ENCODE data around the gene MILR1.

MILR1 gene

GRCh38 chr17:64496786-64497564, 48.1 kb downstream of the MILR1 start, which contains the start of gene POLG2:
TSS of gene POLG2 (minus strand) at chr17:64497054. CDS start at chr17:64496968, 86 bp downstream.
- Histone ChIP-seq H3K9ac (ENCODE audit: low read depth, low read length) (peak within 1 kb of the TSS; percentile 84), H3K36me3 (ENCODE audit: control insufficient read depth, insufficient read depth, low read length) (peaks cover 67% of the 10 kb centered on the region), H3K27ac (ENCODE audit: low read depth, low read length) (peak within 1 kb of the TSS; percentile 95), H3K27me3 (ENCODE audit: control insufficient read depth, insufficient read depth, low read length) (no peaks in the 10 kb centered on the region), H3K4me1 (ENCODE audit: control insufficient read depth, insufficient read depth, low read length) (peaks cover 5% of the 10 kb centered on the region; the same call in 1 of the 2 replicates), H3K9me3 (ENCODE audit: control insufficient read depth, insufficient read depth, low read length) (peaks cover 3% of the 10 kb centered on the region; the same call in 1 of the 2 replicates), H3K4me3 (ENCODE audit: low read depth, low read length) (peak within 1 kb of the TSS; percentile 94)

GRCh38 chr17:64497565-64498035, 48.7 kb downstream of the MILR1 start:
- H3K4me1 ChIP-seq (ENCODE audit: control insufficient read depth, insufficient read depth, low read length) = peaks cover 5% of the 10 kb centered on the region; the same call in 1 of the 2 replicates
- H3K27ac ChIP-seq (ENCODE audit: low read depth, low read length) = peak overlapping the region; percentile 95
- no peaks in the 10 kb centered on the region for H3K9me3 ChIP-seq (ENCODE audit: control insufficient read depth, insufficient read depth, low read length)
- H3K36me3 ChIP-seq (ENCODE audit: control insufficient read depth, insufficient read depth, low read length) = peaks cover 67% of the 10 kb centered on the region
- H3K4me3 ChIP-seq (ENCODE audit: low read depth, low read length) = peak overlapping the region; percentile 94
- peak overlapping the region; percentile 84 for H3K9ac ChIP-seq (ENCODE audit: low read depth, low read length)
- no peaks in the 10 kb centered on the region for H3K27me3 ChIP-seq (ENCODE audit: control insufficient read depth, insufficient read depth, low read length)

GRCh38 chr17:64498308-64499203, 49.6 kb downstream of the MILR1 start:
- Histone ChIP-seq H3K4me3 (ENCODE audit: low read depth, low read length) (peak overlapping the region; percentile 94), H3K36me3 (ENCODE audit: control insufficient read depth, insufficient read depth, low read length) (peaks cover 70% of the 10 kb centered on the region), H3K9ac (ENCODE audit: low read depth, low read length) (no peak overlapping the region), H3K4me1 (ENCODE audit: control insufficient read depth, insufficient read depth, low read length) (peaks cover 5% of the 10 kb centered on the region; the same call in 1 of the 2 replicates), H3K27me3 (ENCODE audit: control insufficient read depth, insufficient read depth, low read length) (no peaks in the 10 kb centered on the region), H3K9me3 (ENCODE audit: control insufficient read depth, insufficient read depth, low read length) (no peaks in the 10 kb centered on the region), H3K27ac (ENCODE audit: low read depth, low read length) (peak overlapping the region; percentile 95)

GRCh38 chr17:64499805-64500486, 51.0 kb downstream of the MILR1 start:
- H3K9ac ChIP-seq (ENCODE audit: low read depth, low read length) = no peak overlapping the region
- no peaks in the 10 kb centered on the region for H3K27me3 ChIP-seq (ENCODE audit: control insufficient read depth, insufficient read depth, low read length)
- no peaks in the 10 kb centered on the region for H3K9me3 ChIP-seq (ENCODE audit: control insufficient read depth, insufficient read depth, low read length)
- H3K27ac ChIP-seq (ENCODE audit: low read depth, low read length) = peak overlapping the region; percentile 53
- H3K4me1 ChIP-seq (ENCODE audit: control insufficient read depth, insufficient read depth, low read length) = peaks cover 12% of the 10 kb centered on the region; the same call in 1 of the 2 replicates
- no peak overlapping the region for H3K4me3 ChIP-seq (ENCODE audit: low read depth, low read length)
- H3K36me3 ChIP-seq (ENCODE audit: control insufficient read depth, insufficient read depth, low read length) = peaks cover 74% of the 10 kb centered on the region

- H3K4me3 ChIP-seq (ENCODE audit: low read depth, low read length) = no peak overlapping the region
- peaks cover 12% of the 10 kb centered on the region; the same call in 1 of the 2 replicates for H3K4me1 ChIP-seq (ENCODE audit: control insufficient read depth, insufficient read depth, low read length)
- H3K9ac ChIP-seq (ENCODE audit: low read depth, low read length) = no peak overlapping the region
- H3K9me3 ChIP-seq (ENCODE audit: control insufficient read depth, insufficient read depth, low read length) = no peaks in the 10 kb centered on the region
- peak overlapping the region; percentile 53 for H3K27ac ChIP-seq (ENCODE audit: low read depth, low read length)
- no peaks in the 10 kb centered on the region for H3K27me3 ChIP-seq (ENCODE audit: control insufficient read depth, insufficient read depth, low read length)
- peaks cover 75% of the 10 kb centered on the region for H3K36me3 ChIP-seq (ENCODE audit: control insufficient read depth, insufficient read depth, low read length)
Observed at GRCh38 chr17:64500487-64500859, 51.6 kb downstream of the MILR1 start.

- H3K9ac ChIP-seq (ENCODE audit: low read depth, low read length) = no peak overlapping the region
- peaks cover 75% of the 10 kb centered on the region for H3K36me3 ChIP-seq (ENCODE audit: control insufficient read depth, insufficient read depth, low read length)
- no peak overlapping the region for H3K4me3 ChIP-seq (ENCODE audit: low read depth, low read length)
- H3K27me3 ChIP-seq (ENCODE audit: control insufficient read depth, insufficient read depth, low read length) = no peaks in the 10 kb centered on the region
- peaks cover 12% of the 10 kb centered on the region; the same call in 1 of the 2 replicates for H3K4me1 ChIP-seq (ENCODE audit: control insufficient read depth, insufficient read depth, low read length)
- H3K27ac ChIP-seq (ENCODE audit: low read depth, low read length) = no peak overlapping the region
- no peaks in the 10 kb centered on the region for H3K9me3 ChIP-seq (ENCODE audit: control insufficient read depth, insufficient read depth, low read length)
Observed at GRCh38 chr17:64500862-64501765, 52.2 kb downstream of the MILR1 start.

GRCh38 chr17:64502021-64502420, 53.1 kb downstream of the MILR1 start:
- Histone ChIP-seq H3K36me3 (ENCODE audit: control insufficient read depth, insufficient read depth, low read length) (peaks cover 75% of the 10 kb centered on the region), H3K9me3 (ENCODE audit: control insufficient read depth, insufficient read depth, low read length) (no peaks in the 10 kb centered on the region), H3K4me1 (ENCODE audit: control insufficient read depth, insufficient read depth, low read length) (peaks cover 12% of the 10 kb centered on the region; the same call in 1 of the 2 replicates), H3K27me3 (ENCODE audit: control insufficient read depth, insufficient read depth, low read length) (no peaks in the 10 kb centered on the region), H3K4me3 (ENCODE audit: low read depth, low read length) (no peak overlapping the region), H3K9ac (ENCODE audit: low read depth, low read length) (no peak overlapping the region), H3K27ac (ENCODE audit: low read depth, low read length) (peak overlapping the region; percentile 32)

- no peaks in the 10 kb centered on the region for H3K27me3 ChIP-seq (ENCODE audit: control insufficient read depth, insufficient read depth, low read length)
- peak overlapping the region; percentile 2 for H3K27ac ChIP-seq (ENCODE audit: low read depth, low read length)
- H3K4me3 ChIP-seq (ENCODE audit: low read depth, low read length) = no peak overlapping the region
- H3K9me3 ChIP-seq (ENCODE audit: control insufficient read depth, insufficient read depth, low read length) = no peaks in the 10 kb centered on the region
- peaks cover 73% of the 10 kb centered on the region for H3K36me3 ChIP-seq (ENCODE audit: control insufficient read depth, insufficient read depth, low read length)
- no peak overlapping the region for H3K9ac ChIP-seq (ENCODE audit: low read depth, low read length)
- peaks cover 12% of the 10 kb centered on the region; the same call in 1 of the 2 replicates for H3K4me1 ChIP-seq (ENCODE audit: control insufficient read depth, insufficient read depth, low read length)
Observed at GRCh38 chr17:64502809-64503208, 53.9 kb downstream of the MILR1 start.

- no peak overlapping the region for H3K4me3 ChIP-seq (ENCODE audit: low read depth, low read length)
- peaks cover 15% of the 10 kb centered on the region; the same call in 1 of the 2 replicates for H3K4me1 ChIP-seq (ENCODE audit: control insufficient read depth, insufficient read depth, low read length)
- H3K27ac ChIP-seq (ENCODE audit: low read depth, low read length) = peak overlapping the region; percentile 2
- H3K9ac ChIP-seq (ENCODE audit: low read depth, low read length) = no peak overlapping the region
- H3K36me3 ChIP-seq (ENCODE audit: control insufficient read depth, insufficient read depth, low read length) = peaks cover 69% of the 10 kb centered on the region
- H3K9me3 ChIP-seq (ENCODE audit: control insufficient read depth, insufficient read depth, low read length) = no peaks in the 10 kb centered on the region
- no peaks in the 10 kb centered on the region for H3K27me3 ChIP-seq (ENCODE audit: control insufficient read depth, insufficient read depth, low read length)
Observed at GRCh38 chr17:64503341-64503740, 54.4 kb downstream of the MILR1 start.

Data from HUES48 (cell line).